WERI-Rb-1 (cell line): ENCODE results near the gene LHFPL2.

ENCODE experiments used
- DNase-seq: peaks from one replicate; pipeline ENCODE4 v3.0.0-alpha.2; 2020
- H3K27ac ChIP-seq: fragments of 250-450 bp; sonication (Bioruptor Pico); 2 replicates; pipeline ENCODE4 v1.5.1; 2020; ENCODE audit warnings: mild to moderate bottlenecking, moderate library complexity
- H3K27me3 ChIP-seq: fragments of 250-450 bp; sonication (Bioruptor Pico); 2 replicates; pipeline ENCODE4 v1.5.1; 2021; ENCODE audit warnings: mild to moderate bottlenecking, low read depth, moderate library complexity; ENCODE audit not compliant: insufficient read depth, severe bottlenecking
- H3K36me3 ChIP-seq: fragments of 250-450 bp; sonication (Bioruptor Pico); 2 replicates; pipeline ENCODE4 v1.5.1; 2020; ENCODE audit warnings: mild to moderate bottlenecking, moderate library complexity
- H3K4me3 ChIP-seq: 2 replicates; pipeline ENCODE4 v1.5.1; 2011; ENCODE audit warnings: low read depth, mild to moderate bottlenecking, control low read depth, low read length
- H3K9me3 ChIP-seq: fragments of 250-450 bp; sonication (Bioruptor Pico); 2 replicates; pipeline ENCODE4 v1.5.1; 2021; ENCODE audit warnings: mild to moderate bottlenecking, moderate library complexity; ENCODE audit not compliant: severe bottlenecking
- TF ChIP-seq, protein P1 (sequence below): IDR thresholded peaks from 2 replicates; pipeline ENCODE4 v1.5.1; 2011; ENCODE audit warnings: low read depth, mild to moderate bottlenecking, control low read depth, inconsistent platforms, low read length

LHFPL2 gene

DNA sequence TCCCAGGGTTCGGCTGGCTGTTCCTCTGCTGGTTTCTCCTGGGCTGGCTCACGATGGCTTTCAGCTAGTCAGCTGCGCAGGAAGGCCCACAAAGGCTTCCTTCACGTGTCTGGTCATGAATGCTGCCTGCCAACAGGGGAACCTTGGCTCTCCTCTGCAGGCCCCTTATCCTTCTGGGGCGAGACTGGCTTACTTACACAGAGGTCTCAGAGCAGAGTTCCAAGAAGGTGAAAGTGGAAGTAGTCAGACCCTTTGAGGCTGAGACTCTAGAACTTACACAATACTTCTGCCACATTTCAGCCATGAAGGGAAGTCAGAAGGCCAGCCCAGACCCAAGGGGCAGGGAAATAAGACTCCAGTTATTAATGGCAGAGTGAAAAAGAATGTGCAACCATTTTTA is 99.5 kb downstream of the LHFPL2 start:
- H3K27ac ChIP-seq, result no peak overlapping the region
- no peaks in the 10 kb centered on the region for H3K9me3 ChIP-seq
- TF ChIP-seq, protein P1, sequence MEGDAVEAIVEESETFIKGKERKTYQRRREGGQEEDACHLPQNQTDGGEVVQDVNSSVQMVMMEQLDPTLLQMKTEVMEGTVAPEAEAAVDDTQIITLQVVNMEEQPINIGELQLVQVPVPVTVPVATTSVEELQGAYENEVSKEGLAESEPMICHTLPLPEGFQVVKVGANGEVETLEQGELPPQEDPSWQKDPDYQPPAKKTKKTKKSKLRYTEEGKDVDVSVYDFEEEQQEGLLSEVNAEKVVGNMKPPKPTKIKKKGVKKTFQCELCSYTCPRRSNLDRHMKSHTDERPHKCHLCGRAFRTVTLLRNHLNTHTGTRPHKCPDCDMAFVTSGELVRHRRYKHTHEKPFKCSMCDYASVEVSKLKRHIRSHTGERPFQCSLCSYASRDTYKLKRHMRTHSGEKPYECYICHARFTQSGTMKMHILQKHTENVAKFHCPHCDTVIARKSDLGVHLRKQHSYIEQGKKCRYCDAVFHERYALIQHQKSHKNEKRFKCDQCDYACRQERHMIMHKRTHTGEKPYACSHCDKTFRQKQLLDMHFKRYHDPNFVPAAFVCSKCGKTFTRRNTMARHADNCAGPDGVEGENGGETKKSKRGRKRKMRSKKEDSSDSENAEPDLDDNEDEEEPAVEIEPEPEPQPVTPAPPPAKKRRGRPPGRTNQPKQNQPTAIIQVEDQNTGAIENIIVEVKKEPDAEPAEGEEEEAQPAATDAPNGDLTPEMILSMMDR, result no peak
- no peaks in the 10 kb centered on the region for H3K27me3 ChIP-seq
- DNase-seq, result no peak
- H3K36me3 ChIP-seq, result peaks cover 3% of the 10 kb centered on the region
- no peak overlapping the region for H3K4me3 ChIP-seq

DNA sequence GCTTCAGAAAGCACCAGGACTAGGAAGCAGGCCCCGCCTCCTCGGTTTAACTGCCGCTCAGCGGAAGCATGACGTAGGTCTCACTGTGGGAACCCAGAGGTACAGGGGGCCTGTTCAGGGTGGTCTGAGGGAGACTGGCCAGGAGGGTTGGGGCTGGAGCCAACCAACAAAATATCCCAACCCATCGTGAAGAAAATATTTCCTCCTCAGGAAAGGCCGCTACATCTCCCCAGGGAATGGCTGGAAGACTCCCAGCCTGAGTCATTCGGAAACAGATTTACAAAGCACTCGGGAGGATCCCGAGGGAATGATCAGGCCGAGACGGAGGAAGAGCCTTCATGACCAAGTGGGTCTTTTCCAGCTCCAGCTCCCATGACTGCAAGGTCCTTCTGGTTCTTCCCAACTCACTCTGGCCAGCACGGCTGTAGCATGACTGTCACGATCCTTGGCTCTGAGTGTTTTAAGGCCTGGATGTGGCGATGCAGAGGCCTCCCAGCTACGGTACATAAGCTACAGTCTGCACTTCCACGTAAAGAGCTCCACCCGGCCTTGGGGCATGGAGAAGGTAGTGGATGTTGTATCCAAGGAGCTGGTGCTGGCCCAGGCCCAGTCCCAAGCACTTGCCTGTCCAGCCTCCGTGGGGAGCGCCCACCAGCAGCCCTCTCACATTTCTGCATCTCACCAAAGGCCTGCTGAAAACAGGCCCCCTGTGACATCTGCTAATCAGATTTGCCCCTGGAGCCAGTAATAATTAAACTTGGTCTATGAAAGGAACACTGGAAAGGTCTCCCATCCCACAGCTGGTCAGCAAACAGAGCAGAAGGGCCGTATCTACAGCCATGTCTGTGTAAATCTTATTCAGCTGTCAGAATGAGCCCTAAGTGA is 100.6 kb downstream of the LHFPL2 start:
- TF ChIP-seq, protein P1, result no peak
- DNase-seq, result no peak
- Histone ChIP-seq H3K9me3 (no peaks in the 10 kb centered on the region), H3K4me3 (no peak overlapping the region), H3K27me3 (no peaks in the 10 kb centered on the region), H3K36me3 (peaks cover 3% of the 10 kb centered on the region), H3K27ac (no peak overlapping the region)

DNA sequence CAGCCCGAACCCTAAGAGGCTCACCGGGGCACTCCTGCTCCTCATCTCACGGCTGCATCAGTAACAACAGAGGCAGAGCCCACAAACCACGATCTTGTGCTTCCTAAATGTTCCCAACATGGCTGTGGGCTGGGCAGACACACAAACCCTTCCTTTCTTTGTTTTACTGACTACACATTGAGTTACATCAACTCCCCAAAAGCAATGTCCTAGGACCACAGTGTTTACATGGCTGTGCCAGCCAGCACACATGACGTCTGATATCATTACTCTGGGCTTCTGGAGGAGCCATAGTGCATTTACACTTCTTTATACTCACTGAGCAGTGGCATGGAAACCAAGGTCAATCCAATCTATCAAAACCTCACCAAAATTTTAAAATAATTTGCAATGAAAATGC is 101.4 kb downstream of the LHFPL2 start:
- no peak overlapping the region for H3K4me3 ChIP-seq

DNA sequence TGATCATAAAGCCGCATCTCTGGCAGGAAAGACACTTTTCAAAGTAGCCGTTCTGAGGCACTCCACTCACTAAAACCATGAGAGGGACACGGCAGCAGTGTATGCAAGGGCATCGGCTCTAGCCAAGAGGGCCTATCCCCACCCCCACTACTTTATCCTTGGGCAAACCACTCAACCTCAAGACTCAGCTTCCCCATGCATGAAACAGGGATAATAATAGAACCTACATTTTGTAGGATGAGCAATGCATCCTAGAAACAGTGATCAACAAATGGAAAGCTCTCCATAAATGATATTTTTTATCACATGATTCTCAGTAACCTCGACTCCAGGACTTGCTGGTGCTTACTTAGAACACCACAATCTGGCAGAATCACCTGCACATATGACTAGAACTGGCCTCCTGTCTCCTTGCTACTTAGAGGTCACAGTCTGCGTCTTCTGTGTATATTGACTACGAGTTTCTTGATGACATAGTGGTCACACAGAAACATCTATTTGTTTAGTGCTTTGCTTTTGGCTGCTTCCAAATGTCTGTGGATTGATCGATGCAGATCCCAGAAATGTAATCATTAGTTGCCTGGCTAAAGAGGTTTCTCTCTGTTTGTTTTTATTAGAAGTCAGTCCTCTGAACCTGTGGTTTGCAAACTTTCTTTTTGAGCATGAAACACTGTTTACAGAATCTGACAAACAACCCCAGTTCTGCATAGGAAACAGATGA is 102.1 kb downstream of the LHFPL2 start:
- no peak for DNase-seq

More for the DNA sequence above, 101.4 kb downstream of the LHFPL2 start:
- H3K9me3 ChIP-seq, result no peaks in the 10 kb centered on the region
- H3K27ac ChIP-seq, result no peak overlapping the region
- H3K36me3 ChIP-seq, result peaks cover 3% of the 10 kb centered on the region
- TF ChIP-seq, protein P1, result no peak
- H3K27me3 ChIP-seq, result no peaks in the 10 kb centered on the region
- DNase-seq, result no peak

DNA sequence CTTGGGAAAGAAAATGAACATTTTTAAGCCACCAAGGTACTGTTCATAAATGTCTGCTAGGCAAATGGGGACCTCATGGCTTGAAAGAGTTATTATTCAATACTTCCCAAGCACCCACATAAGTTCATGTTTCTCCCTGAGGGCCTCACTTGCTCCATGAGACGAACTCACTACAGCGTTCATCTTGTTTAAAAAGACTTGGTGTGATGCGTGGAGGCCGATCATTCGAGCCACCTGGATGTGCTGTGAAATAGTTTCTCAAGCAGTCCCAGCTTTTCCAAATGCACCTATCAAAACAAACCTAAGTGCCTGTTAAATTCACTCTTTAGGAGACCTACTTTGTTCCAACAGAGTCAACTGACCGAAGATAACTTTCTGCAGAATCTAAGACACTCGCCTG is 103.2 kb downstream of the LHFPL2 start:
- no peak for DNase-seq

More for the DNA sequence above, 102.1 kb downstream of the LHFPL2 start:
- H3K36me3 ChIP-seq, result peaks cover 3% of the 10 kb centered on the region
- no peak overlapping the region for H3K27ac ChIP-seq
- no peaks in the 10 kb centered on the region for H3K9me3 ChIP-seq
- TF ChIP-seq, protein P1, result no peak
- no peaks in the 10 kb centered on the region for H3K27me3 ChIP-seq
- H3K4me3 ChIP-seq, result no peak overlapping the region

More for the DNA sequence above, 103.2 kb downstream of the LHFPL2 start:
- TF ChIP-seq, protein P1, result no peak
- H3K4me3 ChIP-seq, result no peak overlapping the region
- H3K27ac ChIP-seq, result no peak overlapping the region
- peaks cover 3% of the 10 kb centered on the region for H3K36me3 ChIP-seq
- H3K27me3 ChIP-seq, result no peaks in the 10 kb centered on the region
- H3K9me3 ChIP-seq, result no peaks in the 10 kb centered on the region
